Mucosa of gallbladder (tissue), 1 donor: Measurements from ENCODE around the gene NMT2. TPM values are rescaled to one million over a fixed set of nuclear protein-coding genes. Genes with fewer than 3 reads are reported as not detected.
A peak's percentile ranks its signal among the peaks of the same experiment; 100 is the strongest.

ENCODE experiments used
- DNase-seq: peaks from one replicate; pipeline ENCODE4 v3.0.0-alpha.2; 2020; ENCODE audit warnings: low spot score
- total RNA-seq: library from RNA; stranded (reverse); gene quantifications from one replicate; pipeline ENCODE4 v1.2.1, GENCODE V29; 2021
- donor health status: DM: no; HTN: no; CAD: no.

NMT2 gene
- total RNA-seq, 1 donor from 2014 or later = 23.3 TPM

DNA sequence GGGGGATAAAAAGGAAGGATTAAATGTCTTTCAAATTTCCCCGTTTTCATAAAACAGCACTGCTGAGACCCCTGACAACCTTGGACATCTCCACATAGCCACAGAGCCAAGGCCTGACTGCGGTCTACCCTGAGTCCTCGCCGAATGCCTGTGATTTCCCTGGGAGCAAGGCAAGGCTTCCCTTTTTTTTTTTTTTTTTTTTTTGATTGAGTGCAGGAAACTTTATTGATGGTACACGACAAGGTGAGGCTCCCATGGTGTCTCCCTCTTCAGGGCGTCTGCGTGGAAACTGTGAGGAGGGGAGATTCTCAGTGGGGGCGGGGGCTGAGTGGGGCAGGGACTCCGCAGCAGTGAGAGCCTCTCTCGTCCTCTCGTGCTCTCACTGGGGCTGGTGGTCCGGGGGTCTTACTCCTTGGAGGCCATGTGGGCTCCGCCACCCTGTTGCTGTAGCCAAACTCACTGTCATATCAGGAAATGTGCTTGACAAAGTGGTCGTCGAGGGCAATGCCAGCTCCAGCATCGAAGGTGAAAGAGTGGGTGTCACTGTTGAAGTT is 75.6 kb downstream of the NMT2 start:
- DNase-seq = no peak

DNA sequence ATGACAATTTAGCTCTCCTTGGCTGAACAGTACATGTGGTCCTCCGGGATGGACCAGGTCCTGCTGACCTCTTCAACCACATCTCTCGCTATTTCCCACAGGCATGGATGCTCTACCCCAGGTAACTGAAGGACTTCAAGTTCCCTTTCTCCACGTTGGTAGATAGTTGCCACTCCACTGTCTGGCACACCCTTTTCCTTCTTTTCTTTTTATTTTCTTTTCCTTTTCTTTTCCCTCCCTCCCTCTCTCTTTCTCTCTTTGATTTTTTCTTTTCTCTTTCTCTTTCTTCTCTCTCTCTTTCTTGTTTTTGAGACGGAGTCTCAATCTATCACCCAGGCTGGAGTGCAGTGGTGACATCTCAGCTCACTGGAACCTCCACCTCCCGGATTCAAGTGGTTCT is 77.1 kb downstream of the NMT2 start:
- no peak for DNase-seq

DNA sequence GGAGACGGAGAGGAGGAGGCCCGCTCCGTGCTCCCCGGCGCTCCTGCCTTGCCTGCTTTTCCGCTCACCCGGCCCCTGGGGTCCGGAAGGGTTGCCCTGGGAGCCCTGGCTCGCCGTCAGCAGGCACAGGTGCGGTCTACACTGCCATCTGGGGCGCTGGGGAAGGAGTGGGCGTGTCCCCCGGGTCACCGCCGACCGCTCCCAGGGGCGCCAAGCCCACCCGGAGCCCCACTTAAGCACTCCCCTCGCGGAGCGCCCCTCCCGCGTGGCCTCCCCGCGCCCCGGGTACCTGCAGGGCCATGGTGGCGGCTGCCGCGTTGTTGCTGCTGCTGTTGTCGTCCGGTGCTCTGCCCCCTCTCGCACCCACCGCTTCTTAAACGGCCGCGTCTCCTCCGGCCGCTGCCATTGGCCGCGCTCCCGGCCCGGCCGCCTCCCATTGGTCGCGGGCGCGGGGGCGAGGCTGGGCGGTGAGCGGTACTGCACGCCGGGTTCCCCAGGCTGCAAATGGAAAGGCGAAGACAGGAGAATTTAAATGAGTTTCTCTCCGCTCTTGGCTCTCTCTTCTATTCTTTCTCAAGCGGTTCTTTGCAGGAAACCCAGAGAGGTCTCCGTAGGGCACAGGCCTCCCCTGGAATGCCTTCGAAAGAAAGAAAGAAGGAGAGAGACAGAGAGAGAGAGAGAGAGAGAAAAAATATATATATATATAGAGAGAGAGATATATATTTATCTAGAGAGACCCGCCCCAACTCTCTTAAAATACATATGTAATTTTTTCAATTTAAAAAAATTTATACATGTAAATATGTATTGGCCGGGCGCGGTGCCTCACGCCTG is 79.8 kb downstream of the NMT2 start, which contains the start of gene ACBD7:
ACBD7 (minus strand) TSS at position 349 of the 834 bp plus-strand sequence; CDS start at position 301, 48 bp downstream.
- peak; percentile 72 for DNase-seq

DNA sequence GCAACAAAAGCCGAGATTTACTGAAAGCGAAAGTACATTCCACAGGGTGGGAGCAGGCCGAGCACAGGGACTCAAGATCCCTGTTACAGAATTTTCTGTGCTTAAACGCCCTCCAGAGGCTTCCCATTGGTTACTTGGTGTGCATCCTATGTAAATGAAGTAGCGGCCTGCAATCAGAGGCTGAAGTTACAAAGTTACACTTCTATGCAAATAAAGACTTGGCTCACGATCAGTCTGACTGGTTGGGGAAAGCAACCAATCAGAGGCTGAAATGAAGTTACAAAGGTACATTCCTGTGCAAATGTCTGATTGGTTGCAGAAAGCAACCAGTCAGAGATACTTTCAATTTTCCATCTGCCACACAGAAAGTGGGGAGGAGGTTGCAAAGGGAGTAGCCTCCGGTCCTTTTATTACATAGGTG is 84.0 kb downstream of the NMT2 start:
- peak; percentile 81 for DNase-seq

DNA sequence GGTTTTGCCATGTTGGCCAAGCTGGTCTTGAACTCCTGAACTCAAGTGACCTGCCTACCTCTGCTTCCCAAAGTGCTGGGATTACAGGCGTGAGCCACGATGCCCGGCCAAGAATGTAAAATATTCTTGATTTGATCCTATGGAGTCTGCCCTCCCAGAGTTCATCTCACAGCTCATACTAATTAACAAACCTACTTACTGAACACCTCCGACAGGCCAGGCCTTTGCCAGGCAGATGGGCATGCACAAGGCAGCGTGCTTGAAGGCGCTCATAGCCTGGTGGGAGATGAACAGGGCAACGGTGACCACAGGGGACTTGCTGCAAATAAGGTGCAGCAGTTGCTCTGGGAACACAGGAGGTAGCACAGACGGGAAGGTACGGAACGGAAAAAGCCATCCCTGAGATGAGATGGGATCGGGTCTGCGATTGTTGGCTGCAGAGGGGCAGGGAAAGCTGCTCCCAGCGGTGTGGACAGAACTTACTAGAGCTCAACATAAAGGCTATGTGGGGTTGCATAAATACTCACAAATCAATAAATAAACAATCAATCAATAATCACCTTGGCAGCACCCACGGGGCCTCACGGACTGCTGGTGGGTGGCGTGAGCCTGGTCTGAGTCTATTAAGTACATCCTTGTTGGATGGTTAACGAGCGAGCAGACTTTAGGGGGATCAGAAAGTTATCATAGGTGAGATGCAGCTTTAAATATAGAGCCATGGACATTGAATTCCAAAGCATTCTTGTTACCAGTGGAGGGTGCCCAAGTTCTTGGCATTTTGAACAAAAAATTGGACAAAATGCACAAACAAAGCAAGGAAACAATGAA is 84.6 kb downstream of the NMT2 start:
- DNase-seq = no peak

DNA sequence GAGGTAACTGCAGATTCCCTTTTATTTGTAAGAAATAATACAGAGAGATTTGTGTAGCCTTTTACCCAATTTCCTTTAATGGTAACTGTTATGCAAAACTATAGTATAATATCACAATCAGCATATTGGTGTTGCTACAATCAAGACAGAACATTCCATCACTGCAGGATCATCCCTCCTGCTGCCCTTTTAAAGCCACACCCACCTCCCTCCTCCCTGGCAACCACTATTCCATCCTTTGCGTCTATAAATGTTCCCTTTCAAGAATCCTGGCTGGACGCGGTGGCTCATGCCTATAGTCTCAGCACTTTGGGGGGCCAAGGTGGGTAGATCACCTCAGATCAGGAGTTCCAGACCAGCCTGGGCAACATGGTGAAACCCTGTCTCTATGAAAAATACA is 93.1 kb downstream of the NMT2 start:
- DNase-seq = no peak

DNA sequence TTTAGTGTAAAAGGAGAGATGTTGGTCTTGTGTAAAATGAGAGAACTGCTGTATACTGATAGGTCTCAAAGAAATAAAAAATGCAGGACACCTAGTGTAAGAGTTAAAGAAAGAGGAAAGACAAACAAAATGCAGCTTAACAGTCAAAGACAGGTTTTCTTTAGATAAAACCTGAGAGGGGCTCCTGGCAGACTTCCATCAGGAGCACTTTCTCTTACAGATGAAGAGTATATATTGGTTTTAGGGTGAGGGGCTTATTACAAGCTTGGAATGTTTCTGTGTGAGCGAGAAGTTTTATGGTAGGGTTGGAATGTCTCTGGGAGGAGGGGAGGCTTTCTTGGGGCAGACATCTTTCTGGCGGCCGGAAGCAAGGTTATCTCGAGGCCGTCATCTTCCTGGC is 96.1 kb downstream of the NMT2 start:
- DNase-seq = no peak

DNA sequence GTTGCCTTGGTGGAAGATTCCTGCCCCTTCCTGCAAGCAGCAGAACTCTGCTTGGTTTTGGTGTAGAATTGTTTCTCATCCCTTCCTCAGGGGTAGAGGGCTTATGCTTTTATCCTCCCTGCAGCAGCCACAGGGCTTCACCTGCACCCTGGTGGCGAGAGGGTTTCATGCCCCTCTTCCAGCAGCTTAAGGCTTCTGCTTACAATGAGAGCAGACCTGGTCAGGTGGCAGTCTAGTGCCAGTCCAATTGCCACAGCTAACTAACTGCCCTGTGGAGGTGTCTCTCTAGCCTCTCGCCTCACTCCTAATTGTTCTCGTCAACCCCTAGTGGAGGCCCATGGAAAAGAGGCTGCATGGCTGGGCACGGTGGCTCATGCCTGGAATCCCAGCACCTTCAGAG is 99.3 kb downstream of the NMT2 start:
- no peak for DNase-seq

DNA sequence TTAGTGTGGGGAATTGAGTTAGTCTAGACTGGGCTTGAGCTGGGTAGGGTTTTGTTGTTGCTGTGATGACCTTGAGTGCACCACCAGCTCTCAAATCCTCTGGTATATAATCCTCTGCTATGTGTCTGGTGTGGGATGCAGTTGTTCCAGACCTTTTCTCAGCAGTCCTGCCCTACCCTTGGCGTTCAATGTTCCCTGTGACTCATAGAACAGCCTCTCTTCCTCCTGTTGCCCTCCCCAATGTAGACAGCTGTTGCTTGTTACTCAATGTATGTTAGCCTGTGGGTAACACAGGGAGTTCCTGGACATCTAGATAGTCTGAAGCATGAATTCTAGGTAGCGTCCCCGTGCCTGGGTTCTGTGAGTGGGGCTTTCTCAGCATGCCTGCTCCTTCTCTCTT is 99.7 kb downstream of the NMT2 start:
- DNase-seq = no peak

DNA sequence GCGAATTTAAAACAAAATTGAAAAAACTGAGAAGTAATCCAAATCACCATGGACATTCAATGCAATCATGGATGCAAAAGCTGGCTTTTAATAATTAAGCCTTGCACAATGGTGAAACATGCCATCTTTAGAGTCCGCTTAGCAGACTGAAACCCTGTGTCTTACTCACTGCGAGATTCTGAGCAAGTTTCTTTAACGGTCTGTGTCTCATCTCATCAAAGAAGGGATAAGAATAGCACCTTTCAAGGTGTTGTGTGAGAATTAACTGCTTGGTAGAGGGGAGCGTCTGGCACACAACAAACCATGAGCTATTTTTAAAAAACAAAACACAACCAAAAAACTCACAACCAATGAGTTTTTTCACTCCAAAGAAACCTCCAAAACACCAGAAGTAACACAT is 101.3 kb downstream of the NMT2 start:
- DNase-seq = no peak

DNA sequence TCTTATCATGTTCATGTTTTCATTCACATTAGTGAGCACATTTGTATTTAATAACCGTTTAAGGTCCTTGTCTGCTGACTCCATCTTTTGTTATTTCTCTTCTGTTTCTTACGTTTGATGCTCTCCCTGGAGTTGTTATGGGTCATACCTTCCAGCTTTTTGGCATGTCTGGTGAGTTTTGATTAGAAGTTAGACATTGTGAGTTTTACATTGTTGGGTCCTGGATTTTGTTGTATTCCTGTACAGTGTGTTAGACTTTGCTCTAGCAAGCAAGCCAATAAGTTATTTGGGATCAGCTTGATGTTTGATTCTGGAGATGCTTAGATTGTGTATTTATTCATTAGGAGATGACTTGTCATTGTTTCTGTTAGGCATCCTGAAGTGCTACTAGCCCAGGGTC is 107.9 kb downstream of the NMT2 start:
- no peak for DNase-seq

DNA sequence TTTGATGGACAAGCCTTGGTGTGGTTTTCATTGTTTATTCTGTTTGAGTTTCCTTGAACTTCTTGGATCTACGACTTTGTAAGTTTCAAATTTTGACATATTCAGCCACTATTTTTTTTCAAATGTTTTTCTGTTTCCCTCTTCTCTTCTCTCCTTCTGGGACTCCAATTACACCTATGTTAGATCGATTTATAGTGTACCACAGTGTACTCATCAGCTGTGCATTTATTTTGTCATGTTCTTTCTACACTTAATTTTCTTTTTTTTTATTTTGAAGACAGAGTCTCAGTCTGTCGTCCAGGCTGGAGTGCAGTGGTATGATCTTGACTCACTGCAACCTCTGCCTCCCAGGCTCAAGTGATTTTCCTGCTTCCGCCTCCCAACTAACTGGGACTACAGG is 108.6 kb downstream of the NMT2 start:
- DNase-seq = no peak

DNA sequence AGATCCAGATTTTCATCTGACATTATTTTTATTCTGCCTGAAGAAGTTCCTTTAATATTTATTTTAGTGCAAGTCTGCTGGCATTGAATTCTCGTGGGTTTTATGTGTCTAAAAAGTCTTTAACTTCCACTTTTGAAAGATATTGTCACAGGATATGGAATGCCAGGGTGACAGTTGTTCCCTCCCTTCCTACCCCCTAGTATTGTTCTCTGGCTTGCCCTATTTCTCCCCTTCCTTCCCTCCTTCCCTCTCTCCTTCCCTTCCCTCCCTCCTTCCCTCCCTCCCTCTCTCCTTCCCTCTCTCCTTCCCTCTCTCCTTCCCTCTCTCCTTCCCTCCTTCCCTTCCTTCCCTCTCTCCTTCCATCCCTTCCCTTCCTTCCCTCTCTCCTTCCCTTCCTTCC is 109.8 kb downstream of the NMT2 start:
- no peak for DNase-seq

Other genes with a start within 250 kb of the NMT2 start
- 12.0 TPM for gene DCLRE1C, start 214.6 kb downstream of the NMT2 start, total RNA-seq
- gene MEIG1, start 209.3 kb downstream of the NMT2 start, total RNA-seq = not detected
- gene OLAH, start 124.8 kb downstream of the NMT2 start, total RNA-seq = not detected
- gene ACBD7, start 79.9 kb downstream of the NMT2 start, total RNA-seq = 0.40 TPM
- gene RPP38, start 71.3 kb downstream of the NMT2 start, total RNA-seq = 15.4 TPM
- gene FAM171A1, start 202.6 kb upstream of the NMT2 start, total RNA-seq = 73.9 TPM